ENCODE data around the gene CCDC3. TPM values are rescaled to one million over a fixed set of nuclear protein-coding genes. Genes with fewer than 3 reads are reported as not detected.

The CCDC3 gene
- total RNA-seq, 1 experiment from 2014 or later, result 0.10 TPM

- TF ChIP-seq SIN3A (IDR thresholded peaks at IDR 0.05; ENCODE audit: borderline replicate concordance, insufficient read depth, low read depth, low read length) (no peak), REST (IDR thresholded peaks at IDR 0.05; ENCODE audit: insufficient read depth in 1 of 2, low read depth in 2 of 2, low read length in 1 of 2) (no peak), TCF7L2 (IDR thresholded peaks at IDR 0.05; ENCODE audit: low read depth, low read length) (no peak), CTCF (IDR thresholded peaks at IDR 0.05) (no peak), POLR2AphosphoS5 (IDR thresholded peaks at IDR 0.05; ENCODE audit: low read depth, low read length) (no peak)
- no peaks in the 10 kb centered on the region for H3K27me3 ChIP-seq (ENCODE audit: control insufficient read depth, insufficient read depth, low read length)
- H3K27ac ChIP-seq (ENCODE audit: low read length), result no peak overlapping the region
- in situ Hi-C loops (cut with HindIII; ENCODE audit: low pct_unique_long_range_greater_than_20kb, low sequenced_read_pairs), result no loop called here
- ChIA-PET CTCF (no interaction called here), POLR2A (no interaction called here)
- H3K9me3 ChIP-seq (ENCODE audit: control insufficient read depth, insufficient read depth, low read depth, low read length), result no peaks in the 10 kb centered on the region
- H3K4me1 ChIP-seq (ENCODE audit: control insufficient read depth, insufficient read depth, low read length), result no peaks in the 10 kb centered on the region
- intact Hi-C loops (cut with micrococcal nuclease; ENCODE audit: unreplicated experiment), result no loop called here
- no peak overlapping the region for H3K4me3 ChIP-seq (ENCODE audit: low read depth in 2 of 2, low read length in 2 of 2)
- no peaks in the 10 kb centered on the region for H3K36me3 ChIP-seq (ENCODE audit: control insufficient read depth, insufficient read depth, low read length)
- no peak for ATAC-seq
- no TSS peak for BruUV-seq (replicated peaks)
- DNase-seq (ENCODE audit: low read depth, low spot score), result no peak
These were observed 48.4 kb upstream of the CCDC3 start for GRCh38 chr10:13049774-13050420.

GRCh38 chr10:13048762-13049161 is 47.2 kb upstream of the CCDC3 start:
- CTCF ChIA-PET, result no interaction called here
- BruUV-seq (replicated peaks), result no TSS peak
- H3K4me3 ChIP-seq (ENCODE audit: low read depth in 2 of 2, low read length in 2 of 2), result no peak overlapping the region
- no peaks in the 10 kb centered on the region for H3K9me3 ChIP-seq (ENCODE audit: control insufficient read depth, insufficient read depth, low read depth, low read length)
- intact Hi-C loops (cut with micrococcal nuclease; ENCODE audit: unreplicated experiment) (no loop called here), in situ Hi-C loops (cut with HindIII; ENCODE audit: low pct_unique_long_range_greater_than_20kb, low sequenced_read_pairs) (no loop called here)
- DNase-seq (ENCODE audit: low read depth, low spot score), result no peak
- no peak for ATAC-seq
- POLR2A ChIA-PET, result no interaction called here
- H3K27ac ChIP-seq (ENCODE audit: low read length), result no peak overlapping the region
- TF ChIP-seq POLR2AphosphoS5 (IDR thresholded peaks at IDR 0.05; ENCODE audit: low read depth, low read length), result no peak
- TF ChIP-seq CTCF (IDR thresholded peaks at IDR 0.05), result no peak
- no peaks in the 10 kb centered on the region for H3K27me3 ChIP-seq (ENCODE audit: control insufficient read depth, insufficient read depth, low read length)
- H3K36me3 ChIP-seq (ENCODE audit: control insufficient read depth, insufficient read depth, low read length), result no peaks in the 10 kb centered on the region
- H3K4me1 ChIP-seq (ENCODE audit: control insufficient read depth, insufficient read depth, low read length), result no peaks in the 10 kb centered on the region

All from Panc1 (cell line).